Measurements from ENCODE around the gene HOXD10.

DNA sequence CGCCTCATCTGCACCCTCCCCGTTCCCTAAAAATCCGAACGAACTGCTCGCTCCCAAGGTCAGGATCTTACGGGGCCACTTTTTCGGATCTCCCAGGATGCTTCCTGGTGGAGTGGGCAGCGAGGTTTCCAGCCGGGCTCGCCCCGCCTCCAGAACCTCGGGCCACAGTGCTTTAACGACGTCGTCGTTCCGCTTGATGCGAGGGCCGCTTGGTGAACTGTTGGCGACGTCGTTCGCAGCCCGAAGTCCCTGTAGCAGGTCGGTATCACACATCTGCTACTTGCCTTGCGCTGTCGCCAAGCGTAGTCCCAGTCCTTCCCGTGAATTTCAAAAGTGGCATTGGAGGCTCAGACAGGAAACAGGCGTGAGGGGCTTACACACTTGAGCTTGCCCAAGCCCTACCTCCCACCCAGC lies 48.2 kb upstream of the HOXD10 start:
- TF ChIP-seq, protein P1, sequence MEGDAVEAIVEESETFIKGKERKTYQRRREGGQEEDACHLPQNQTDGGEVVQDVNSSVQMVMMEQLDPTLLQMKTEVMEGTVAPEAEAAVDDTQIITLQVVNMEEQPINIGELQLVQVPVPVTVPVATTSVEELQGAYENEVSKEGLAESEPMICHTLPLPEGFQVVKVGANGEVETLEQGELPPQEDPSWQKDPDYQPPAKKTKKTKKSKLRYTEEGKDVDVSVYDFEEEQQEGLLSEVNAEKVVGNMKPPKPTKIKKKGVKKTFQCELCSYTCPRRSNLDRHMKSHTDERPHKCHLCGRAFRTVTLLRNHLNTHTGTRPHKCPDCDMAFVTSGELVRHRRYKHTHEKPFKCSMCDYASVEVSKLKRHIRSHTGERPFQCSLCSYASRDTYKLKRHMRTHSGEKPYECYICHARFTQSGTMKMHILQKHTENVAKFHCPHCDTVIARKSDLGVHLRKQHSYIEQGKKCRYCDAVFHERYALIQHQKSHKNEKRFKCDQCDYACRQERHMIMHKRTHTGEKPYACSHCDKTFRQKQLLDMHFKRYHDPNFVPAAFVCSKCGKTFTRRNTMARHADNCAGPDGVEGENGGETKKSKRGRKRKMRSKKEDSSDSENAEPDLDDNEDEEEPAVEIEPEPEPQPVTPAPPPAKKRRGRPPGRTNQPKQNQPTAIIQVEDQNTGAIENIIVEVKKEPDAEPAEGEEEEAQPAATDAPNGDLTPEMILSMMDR (IDR thresholded peaks at IDR 0.05): no peak
- no peak for TF ChIP-seq EP300 (IDR thresholded peaks at IDR 0.05)

All from suprapubic skin (tissue), 3 donors.